Brain microvascular endothelial cell (primary cell): ENCODE results near the gene LSMEM2.

Source experiments
- DNase-seq: peaks from one replicate; pipeline ENCODE4 v3.0.0-alpha.2; 2020
- H3K27ac ChIP-seq: fragments of 250-450 bp; sonication (Bioruptor Pico); 2 replicates; pipeline ENCODE4 v1.5.1; 2020; ENCODE audit warnings: mild to moderate bottlenecking, moderate library complexity
- H3K27me3 ChIP-seq: fragments of 250-450 bp; sonication (Bioruptor Pico); replicated peaks from 2 replicates; pipeline ENCODE4 v1.5.1; 2020; ENCODE audit warnings: mild to moderate bottlenecking
- H3K36me3 ChIP-seq: fragments of 250-450 bp; sonication (Bioruptor Pico); replicated peaks from 2 replicates; pipeline ENCODE4 v1.5.1; 2020; ENCODE audit warnings: mild to moderate bottlenecking
- H3K4me3 ChIP-seq: 2 replicates; pipeline ENCODE4 v1.5.1; 2011; ENCODE audit warnings: low read depth, mild to moderate bottlenecking, control low read depth, low read length, moderate library complexity
- CTCF ChIP-seq: IDR thresholded peaks from 2 replicates; pipeline ENCODE4 v1.5.1; 2011; ENCODE audit warnings: low read depth, mild to moderate bottlenecking, moderate library complexity, low read length, control low read depth, inconsistent platforms; ENCODE audit errors: missing control alignments
- in situ Hi-C: cut with HindIII; loops from 2 replicates; pipeline ENCODE4 v1.10.0; 2017; ENCODE audit warnings: low sequenced_read_pairs, low pct_ligation_motif_present

LSMEM2 gene

DNA sequence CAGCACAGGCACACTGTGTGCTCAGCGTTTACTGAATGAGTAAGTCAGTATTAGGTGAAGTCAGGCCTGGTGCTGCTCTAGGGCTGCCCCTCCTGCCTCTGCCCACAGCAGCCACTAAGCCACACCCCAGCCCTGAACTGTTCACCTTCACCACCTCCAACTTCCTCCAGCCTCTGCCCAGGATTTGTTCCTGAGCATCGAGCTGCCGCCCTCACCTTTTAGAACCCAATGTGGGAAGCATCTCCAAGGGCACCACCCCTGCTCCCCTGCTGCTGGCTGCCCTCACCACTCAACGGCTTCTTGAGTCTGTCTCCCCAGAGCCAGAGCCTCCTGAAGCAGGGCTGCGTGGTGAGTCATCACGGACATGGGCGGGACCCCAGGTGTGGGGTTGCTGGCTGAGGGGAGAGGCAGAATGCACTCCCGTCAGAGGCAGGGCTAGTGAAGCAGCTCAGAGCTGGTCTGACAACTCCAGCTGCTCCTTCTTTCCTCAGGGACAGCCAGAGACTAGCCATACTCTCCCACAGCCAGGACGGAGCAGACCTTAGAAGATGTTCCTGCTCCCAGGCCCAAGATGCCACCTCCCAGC lies 37.9 kb downstream of the LSMEM2 start:
- in situ Hi-C loops = no loop called here

GRCh38 chr3:50317300-50317699 lies 38.4 kb downstream of the LSMEM2 start:
- in situ Hi-C loops = no loop called here
- H3K27me3 ChIP-seq = no peaks in the 10 kb centered on the region
- no peak overlapping the region for H3K27ac ChIP-seq
- no peak for TF ChIP-seq CTCF
- H3K4me3 ChIP-seq = no peak overlapping the region
- peaks cover 9% of the 10 kb centered on the region for H3K36me3 ChIP-seq
- DNase-seq = no peak

More for the DNA sequence above, 37.9 kb downstream of the LSMEM2 start:
- Histone ChIP-seq H3K4me3 (no peak overlapping the region), H3K36me3 (peaks cover 9% of the 10 kb centered on the region), H3K27me3 (no peaks in the 10 kb centered on the region), H3K27ac (no peak overlapping the region)
- DNase-seq = no peak
- TF ChIP-seq CTCF = no peak

GRCh38 chr3:50318163-50318562 lies 39.3 kb downstream of the LSMEM2 start:
- Histone ChIP-seq H3K4me3 (no peak overlapping the region), H3K36me3 (peaks cover 9% of the 10 kb centered on the region), H3K27me3 (no peaks in the 10 kb centered on the region), H3K27ac (no peak overlapping the region)
- TF ChIP-seq CTCF = no peak
- in situ Hi-C loops = no loop called here
- no peak for DNase-seq

DNA sequence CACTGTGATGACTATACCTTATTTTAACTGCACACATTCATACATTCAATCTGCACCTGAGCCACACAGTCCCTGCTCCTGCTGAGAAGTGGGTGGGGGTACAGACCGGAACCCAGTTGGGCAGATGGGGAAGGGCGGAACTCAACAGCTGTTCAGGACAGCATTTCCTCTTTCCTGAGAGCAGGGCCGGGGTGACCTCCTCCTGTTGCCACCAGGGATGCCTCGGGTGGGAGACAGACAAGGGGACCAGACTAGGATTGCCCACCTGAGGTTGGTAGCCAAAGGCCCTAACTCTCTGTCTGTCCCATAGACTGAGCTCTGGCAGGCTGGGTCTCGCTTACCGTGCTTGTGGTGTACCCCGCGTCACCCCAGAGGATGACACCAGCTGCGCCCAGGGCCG lies 39.7 kb downstream of the LSMEM2 start:
- Histone ChIP-seq H3K27me3 (no peaks in the 10 kb centered on the region), H3K36me3 (peaks cover 9% of the 10 kb centered on the region), H3K27ac (no peak overlapping the region), H3K4me3 (no peak overlapping the region)
- in situ Hi-C loops = no loop called here
- DNase-seq = no peak
- no peak for TF ChIP-seq CTCF

GRCh38 chr3:50319181-50319893 lies 40.5 kb downstream of the LSMEM2 start:
- H3K4me3 ChIP-seq = no peak overlapping the region
- DNase-seq = no peak
- peaks cover 9% of the 10 kb centered on the region for H3K36me3 ChIP-seq
- H3K27ac ChIP-seq = no peak overlapping the region
- H3K27me3 ChIP-seq = no peaks in the 10 kb centered on the region
- in situ Hi-C loops = no loop called here
- no peak for TF ChIP-seq CTCF
